D721Med (cell line): ENCODE measurements around the gene ASPG.

ENCODE experiments used
- DNase-seq: peaks from one replicate; pipeline ENCODE4 v3.0.0; 2011; ENCODE audit warnings: low spot score; ENCODE audit not compliant: insufficient read length
- FAIRE-seq: peaks from 2 replicates; lab custom pipeline; 2011; peaks lifted over from hg19 to GRCh38; lab: Jason Lieb, UNC
- CTCF ChIP-seq: IDR thresholded peaks from 2 replicates; pipeline ENCODE4 v1.5.1; 2012; ENCODE audit warnings: mild to moderate bottlenecking, control low read depth; ENCODE audit not compliant: insufficient read depth; ENCODE audit errors: missing control alignments

ASPG gene

GRCh38 chr14:104106471-104106991 lies 21.0 kb downstream of the ASPG start:
- no peak for DNase-seq
- no peak for TF ChIP-seq CTCF
- no peak for FAIRE-seq

GRCh38 chr14:104107101-104107581 lies 21.6 kb downstream of the ASPG start:
- no peak for TF ChIP-seq CTCF
- no peak for FAIRE-seq
- DNase-seq: no peak

- FAIRE-seq (no peak), DNase-seq (no peak)
- no peak for TF ChIP-seq CTCF
These were observed 22.4 kb downstream of the ASPG start for GRCh38 chr14:104107611-104108569.

GRCh38 chr14:104108570-104109541 lies 23.4 kb downstream of the ASPG start:
- no peak for TF ChIP-seq CTCF
- DNase-seq (no peak), FAIRE-seq (no peak)

- FAIRE-seq: no peak
These were observed 24.3 kb downstream of the ASPG start for GRCh38 chr14:104109731-104110361.

More at GRCh38 chr14:104109731-104110361, 24.3 kb downstream of the ASPG start:
- DNase-seq: no peak
- no peak for TF ChIP-seq CTCF
